ENCODE measurements around the gene MERTK.

DNA sequence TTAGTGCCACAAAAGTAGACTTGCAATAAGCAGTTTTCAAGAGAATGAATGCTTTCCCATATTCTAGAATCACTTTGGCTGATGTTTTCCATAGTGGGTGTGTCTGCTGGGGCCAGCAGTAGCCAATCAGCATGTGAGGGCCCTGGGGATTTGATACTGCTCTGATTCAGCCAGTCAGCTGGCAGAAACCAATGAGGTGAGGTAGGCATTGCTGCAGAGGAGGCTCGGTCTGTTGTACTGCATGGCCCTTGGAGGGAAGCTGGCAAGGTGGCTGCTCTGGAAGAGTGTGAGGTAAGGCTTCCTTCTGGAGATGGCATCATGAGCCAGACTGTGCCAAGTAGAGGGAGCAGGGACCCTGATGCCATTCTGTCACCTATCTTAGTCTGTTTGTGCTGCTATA, 179.4 kb downstream of the MERTK start:
- TF ChIP-seq, protein P1, sequence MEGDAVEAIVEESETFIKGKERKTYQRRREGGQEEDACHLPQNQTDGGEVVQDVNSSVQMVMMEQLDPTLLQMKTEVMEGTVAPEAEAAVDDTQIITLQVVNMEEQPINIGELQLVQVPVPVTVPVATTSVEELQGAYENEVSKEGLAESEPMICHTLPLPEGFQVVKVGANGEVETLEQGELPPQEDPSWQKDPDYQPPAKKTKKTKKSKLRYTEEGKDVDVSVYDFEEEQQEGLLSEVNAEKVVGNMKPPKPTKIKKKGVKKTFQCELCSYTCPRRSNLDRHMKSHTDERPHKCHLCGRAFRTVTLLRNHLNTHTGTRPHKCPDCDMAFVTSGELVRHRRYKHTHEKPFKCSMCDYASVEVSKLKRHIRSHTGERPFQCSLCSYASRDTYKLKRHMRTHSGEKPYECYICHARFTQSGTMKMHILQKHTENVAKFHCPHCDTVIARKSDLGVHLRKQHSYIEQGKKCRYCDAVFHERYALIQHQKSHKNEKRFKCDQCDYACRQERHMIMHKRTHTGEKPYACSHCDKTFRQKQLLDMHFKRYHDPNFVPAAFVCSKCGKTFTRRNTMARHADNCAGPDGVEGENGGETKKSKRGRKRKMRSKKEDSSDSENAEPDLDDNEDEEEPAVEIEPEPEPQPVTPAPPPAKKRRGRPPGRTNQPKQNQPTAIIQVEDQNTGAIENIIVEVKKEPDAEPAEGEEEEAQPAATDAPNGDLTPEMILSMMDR (IDR thresholded peaks at IDR 0.05), result no peak
- no peak for TF ChIP-seq POLR2A (IDR thresholded peaks at IDR 0.05)
